Pons (tissue), 1 donor: ENCODE data around the gene ZC3H13.

Experiments
- DNase-seq: peaks from one replicate; pipeline ENCODE4 v3.0.0-alpha.2; 2016; ENCODE audit warnings: low spot score

Gene ZC3H13

DNA sequence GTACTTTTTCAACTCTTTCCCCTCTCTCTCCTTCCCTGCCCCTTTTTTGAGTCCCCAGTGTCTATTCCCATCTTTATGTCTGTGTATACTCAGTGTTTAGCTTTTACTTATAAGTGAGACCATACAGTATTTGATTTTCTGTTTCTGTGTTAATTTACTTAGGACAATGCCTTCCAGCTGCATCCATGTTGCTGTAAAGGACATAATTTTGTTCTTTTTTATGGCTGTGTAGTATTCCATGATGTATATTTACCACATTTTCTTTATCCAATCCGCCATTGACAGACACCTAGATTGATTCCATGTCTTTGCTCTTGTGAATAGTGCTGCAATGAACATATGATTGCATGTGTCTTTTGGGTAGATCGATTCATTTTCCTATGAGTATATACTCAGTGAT is 10.7 kb upstream of the ZC3H13 start:
- no peak for DNase-seq

- no peak for DNase-seq
These were observed 9.6 kb upstream of the ZC3H13 start for GRCh38 chr13:46062185-46062584.

- peak; percentile 35 for DNase-seq
These were observed 6.9 kb upstream of the ZC3H13 start for GRCh38 chr13:46059405-46059804.

GRCh38 chr13:46058268-46058667 is 5.7 kb upstream of the ZC3H13 start:
- DNase-seq = no peak

- DNase-seq = peak; percentile 93
These were observed 4.9 kb upstream of the ZC3H13 start for GRCh38 chr13:46057256-46058015.

DNA sequence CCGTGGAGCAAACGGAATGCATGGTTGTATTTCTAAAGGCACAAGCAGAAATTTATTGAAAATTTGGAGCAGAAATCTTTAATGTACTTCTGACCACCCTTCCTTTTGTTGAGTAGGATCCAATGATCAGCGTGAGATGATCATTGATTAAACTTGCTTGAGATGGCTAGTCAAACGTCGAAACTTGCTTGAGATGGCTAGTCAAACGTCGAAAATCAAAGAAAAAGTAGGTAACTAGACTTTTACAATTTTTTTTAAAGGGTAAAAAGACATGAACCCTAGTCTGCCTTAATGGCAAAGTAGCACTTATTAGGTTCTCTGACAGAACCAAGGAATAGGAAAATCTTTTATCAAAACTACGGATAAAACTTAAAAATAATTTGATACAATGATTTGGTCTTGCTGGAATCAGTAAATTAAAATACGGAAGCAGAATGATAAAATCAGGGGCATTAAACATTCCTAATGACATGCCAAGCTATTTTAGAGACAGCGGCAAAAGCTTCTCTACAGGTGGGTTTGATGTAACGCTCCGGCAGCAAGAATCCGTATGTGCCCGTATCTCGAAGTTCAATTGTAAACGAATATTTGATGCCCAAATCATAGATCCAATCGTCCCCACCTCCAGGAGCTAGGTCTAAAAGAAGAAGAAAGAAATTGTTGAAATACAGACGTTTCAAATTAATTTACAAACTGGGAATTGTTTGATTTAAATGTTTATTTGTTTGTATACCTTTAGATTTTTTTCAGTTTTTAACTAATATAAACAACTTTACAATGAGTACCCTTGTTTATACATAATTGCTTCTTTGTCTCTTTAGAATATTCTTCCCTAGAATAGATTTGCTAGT is 841 bp upstream of the ZC3H13 start:
- DNase-seq = peak; percentile 52

GRCh38 chr13:46051968-46052318 is 603 bp downstream of the ZC3H13 start:
- no peak for DNase-seq

GRCh38 chr13:46050771-46051170 is 1.8 kb downstream of the ZC3H13 start:
- no peak for DNase-seq

GRCh38 chr13:46045424-46045823 is 7.1 kb downstream of the ZC3H13 start:
- DNase-seq = no peak

- DNase-seq = no peak
These were observed 8.9 kb downstream of the ZC3H13 start for GRCh38 chr13:46043647-46044046.

- no peak for DNase-seq
These were observed 11.1 kb downstream of the ZC3H13 start for GRCh38 chr13:46041419-46041839.

DNA sequence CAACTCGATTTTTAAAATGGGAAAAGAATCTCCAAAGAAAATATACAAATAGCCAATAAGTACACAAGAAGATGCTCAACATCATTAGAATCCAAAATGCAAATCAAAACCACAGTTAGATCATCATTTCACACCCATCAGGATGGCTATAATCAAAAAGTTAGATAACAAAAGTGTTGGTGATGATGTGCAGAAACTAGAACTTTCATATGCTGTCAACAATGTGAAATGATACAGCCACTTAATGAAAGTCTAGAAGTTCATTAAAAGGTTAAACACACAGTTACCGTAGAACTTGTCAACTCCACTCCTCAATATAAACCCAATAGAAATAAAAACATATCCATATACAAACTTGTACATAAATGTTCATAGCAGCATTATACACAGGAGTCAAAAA is 11.8 kb downstream of the ZC3H13 start:
- DNase-seq = no peak

- DNase-seq = no peak
These were observed 12.9 kb downstream of the ZC3H13 start for GRCh38 chr13:46039411-46040182.

- DNase-seq = no peak
These were observed 14.2 kb downstream of the ZC3H13 start for GRCh38 chr13:46038296-46038695.

DNA sequence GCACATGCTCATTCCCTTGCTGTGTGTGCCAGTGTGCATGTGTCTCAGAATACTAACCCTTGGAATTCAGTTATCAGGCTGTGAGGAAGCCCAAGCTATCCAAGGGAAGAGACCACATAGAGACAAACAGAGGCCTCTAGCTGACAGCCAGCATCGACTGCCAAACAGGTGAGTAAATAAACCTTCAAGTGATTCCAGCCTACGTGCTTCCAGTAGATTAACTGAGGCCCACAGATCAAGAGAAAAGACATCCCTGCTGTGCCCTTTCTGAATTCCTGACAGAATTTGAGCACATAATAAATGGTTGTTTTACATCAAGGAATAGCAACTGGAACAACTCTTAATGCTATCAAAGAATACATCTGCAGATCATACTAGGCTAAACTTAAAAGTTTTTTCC is 17.5 kb downstream of the ZC3H13 start:
- no peak for DNase-seq

- no peak for DNase-seq
These were observed 20.2 kb downstream of the ZC3H13 start for GRCh38 chr13:46032341-46032740.

GRCh38 chr13:46031581-46032263 is 20.8 kb downstream of the ZC3H13 start:
- no peak for DNase-seq

- DNase-seq = no peak
These were observed 27.4 kb downstream of the ZC3H13 start for GRCh38 chr13:46025157-46025556.

DNA sequence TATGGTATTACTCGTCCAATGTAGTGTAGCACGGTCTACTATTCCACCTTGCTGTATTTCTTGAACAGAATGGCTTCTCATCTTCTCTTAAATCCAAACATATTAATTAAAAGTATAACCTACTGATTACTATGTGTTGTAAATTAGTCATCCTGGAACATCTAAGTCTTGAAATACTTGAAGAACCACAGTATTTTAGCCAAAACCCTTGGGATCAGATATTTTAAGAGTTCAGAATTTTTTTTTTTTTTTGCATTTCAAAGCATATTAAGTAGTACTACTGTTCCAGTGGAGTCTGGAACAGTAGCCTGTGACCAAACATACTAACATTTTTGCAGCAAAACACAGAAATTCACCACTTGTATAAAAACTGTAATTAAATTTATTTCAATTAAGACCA is 30.1 kb downstream of the ZC3H13 start:
- DNase-seq = no peak

GRCh38 chr13:46016216-46016615 is 36.3 kb downstream of the ZC3H13 start:
- DNase-seq = no peak

- no peak for DNase-seq
These were observed 37.2 kb downstream of the ZC3H13 start for GRCh38 chr13:46015366-46015765.

DNA sequence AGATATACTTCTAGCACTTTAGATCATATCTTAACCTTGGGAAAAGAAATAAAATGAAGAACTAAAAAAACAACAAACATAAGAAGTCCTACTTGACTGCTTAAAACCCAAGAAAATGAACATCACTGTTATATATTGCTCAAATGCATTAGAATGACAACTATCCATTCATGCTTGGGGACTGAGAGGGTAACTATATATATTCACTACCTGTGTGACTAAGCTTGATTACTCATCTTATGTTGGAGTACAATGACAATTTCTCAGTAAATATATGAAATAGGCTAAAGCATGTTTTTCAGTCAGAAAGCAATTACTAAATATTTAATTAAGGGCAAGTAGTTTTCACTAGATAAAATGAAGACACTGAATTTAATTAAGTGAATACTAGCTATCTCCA is 40.1 kb downstream of the ZC3H13 start:
- no peak for DNase-seq
